ENCODE results near the gene ATG16L2. TPM values are rescaled to one million over a fixed set of nuclear protein-coding genes. Genes with fewer than 3 reads are reported as not detected.
A peak's percentile ranks its signal among the peaks of the same experiment; 100 is the strongest.

Gene ATG16L2
- total and polyA plus RNA-seq, 9 of the 15 experiments (the other 6 are each of a cell fraction or from before 2014, with no cell fraction given), result 0.18 to 11.2 (median 6.2) TPM

DNA sequence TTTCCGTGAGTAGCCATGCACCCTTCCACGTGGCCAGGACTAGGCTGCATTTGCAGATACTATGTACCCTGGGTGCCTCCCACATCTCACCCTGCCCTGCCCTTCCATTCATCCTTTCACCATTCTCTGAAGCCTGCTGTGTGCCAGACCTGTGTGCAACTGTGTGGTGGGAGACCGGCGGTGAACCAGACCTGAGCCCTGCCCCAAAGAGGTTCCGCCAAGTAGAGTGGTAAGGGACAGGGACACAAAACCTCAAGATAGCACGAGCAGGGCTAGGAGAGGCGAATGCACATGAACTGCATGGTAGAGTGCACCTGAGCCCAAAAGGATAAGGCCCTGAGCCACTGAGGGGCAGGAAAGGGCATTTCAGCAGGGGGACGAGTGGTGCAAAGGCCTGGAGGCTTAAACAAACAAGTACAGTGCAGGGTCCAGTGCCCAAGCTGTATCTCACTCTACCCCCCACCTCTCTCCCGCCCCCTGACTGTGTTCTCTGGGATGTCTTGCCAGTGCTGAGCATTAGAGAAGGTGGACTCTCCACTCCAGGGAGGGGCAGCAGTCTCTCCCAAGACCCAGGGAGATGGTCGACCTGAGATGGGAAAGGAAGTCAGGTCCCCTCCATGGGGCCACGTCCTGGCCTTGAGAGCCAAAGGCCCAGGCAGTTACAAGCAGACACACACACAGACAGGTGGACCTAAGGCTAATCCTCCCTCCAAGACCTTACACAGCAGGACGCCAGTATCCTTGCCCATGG is 47.9 kb upstream of the ATG16L2 start:
- Histone ChIP-seq H3K36me3 (ENCODE audit: control insufficient read depth, insufficient read depth, low read length) (0 out of 3 replicates have a peak, but pooled peaks cover 2% of the 10 kb centered on the region), H3K9me1 (ENCODE audit: control insufficient read depth, insufficient read depth, low read length) (no peaks in the 10 kb centered on the region), H3K9me3 (replicated peaks; ENCODE audit: control insufficient read depth, insufficient read depth, low read depth, low read length) (no peaks in the 10 kb centered on the region), H3K4me2 (ENCODE audit: insufficient read depth, low read length) (no peak overlapping the region), H3K4me3 (no peak overlapping the region), H3K27ac (ENCODE audit: extremely low read depth, low read depth, low read length) (no peak overlapping the region), H3K27me3 (ENCODE audit: control insufficient read depth in 2 of 2, insufficient read depth in 2 of 2, low read length in 2 of 2) (no peaks in the 10 kb centered on the region), H3K4me1 (replicated peaks in 1 of 2; ENCODE audit: control insufficient read depth in 2 of 2, insufficient read depth in 2 of 2, low read length in 2 of 2) (peaks cover 0 to 20% of the 10 kb centered on the region in 2 experiments; a peak in 3 of 5 replicates), H3K79me2 (ENCODE audit: control insufficient read depth, insufficient read depth, low read length) (no peaks in the 10 kb centered on the region; the same call in 2 of the 3 replicates), H3K9ac (ENCODE audit: insufficient read depth in 1 of 2, low read depth in 2 of 2, low read length in 2 of 2) (peak overlapping the region in 1 of 2 experiments; percentile 68; a peak in 2 of 4 replicates), H4K20me1 (replicated peaks; ENCODE audit: control insufficient read depth, insufficient read depth, low read length) (no peaks in the 10 kb centered on the region), H2AFZ (ENCODE audit: low read depth, low read length) (no peak overlapping the region)
- no peak for TF ChIP-seq PHB (CRISPR knock-in tag; IDR thresholded peaks at IDR 0.05)
- no peak for TF ChIP-seq NR3C1 (CRISPR knock-in tag; IDR thresholded peaks at IDR 0.05)
- no peak for TF ChIP-seq U2AF2 (optimal IDR thresholded peaks at IDR 0.05; ENCODE audit: low read depth, low read length)
- no peak for TF ChIP-seq ETV1 (tag; conservative IDR thresholded peaks at IDR 0.05; ENCODE audit: low read depth)
- TF ChIP-seq, protein P1, sequence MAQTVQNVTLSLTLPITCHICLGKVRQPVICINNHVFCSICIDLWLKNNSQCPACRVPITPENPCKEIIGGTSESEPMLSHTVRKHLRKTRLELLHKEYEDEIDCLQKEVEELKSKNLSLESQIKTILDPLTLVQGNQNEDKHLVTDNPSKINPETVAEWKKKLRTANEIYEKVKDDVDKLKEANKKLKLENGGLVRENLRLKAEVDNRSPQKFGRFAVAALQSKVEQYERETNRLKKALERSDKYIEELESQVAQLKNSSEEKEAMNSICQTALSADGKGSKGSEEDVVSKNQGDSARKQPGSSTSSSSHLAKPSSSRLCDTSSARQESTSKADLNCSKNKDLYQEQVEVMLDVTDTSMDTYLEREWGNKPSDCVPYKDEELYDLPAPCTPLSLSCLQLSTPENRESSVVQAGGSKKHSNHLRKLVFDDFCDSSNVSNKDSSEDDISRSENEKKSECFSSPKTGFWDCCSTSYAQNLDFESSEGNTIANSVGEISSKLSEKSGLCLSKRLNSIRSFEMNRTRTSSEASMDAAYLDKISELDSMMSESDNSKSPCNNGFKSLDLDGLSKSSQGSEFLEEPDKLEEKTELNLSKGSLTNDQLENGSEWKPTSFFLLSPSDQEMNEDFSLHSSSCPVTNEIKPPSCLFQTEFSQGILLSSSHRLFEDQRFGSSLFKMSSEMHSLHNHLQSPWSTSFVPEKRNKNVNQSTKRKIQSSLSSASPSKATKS (CRISPR knock-in tag; IDR thresholded peaks at IDR 0.05), result no peak
- no peak for TF ChIP-seq ZNF589 (CRISPR knock-in tag; IDR thresholded peaks at IDR 0.05; ENCODE audit: low read depth)
- TF ChIP-seq ZNF79 (CRISPR knock-in tag; IDR thresholded peaks at IDR 0.05; ENCODE audit: low read depth), result no peak
- no peak for TF ChIP-seq ZSCAN29 (IDR thresholded peaks at IDR 0.05)
- no peak for TF ChIP-seq TCF7L2 (IDR thresholded peaks at IDR 0.05; ENCODE audit: low read depth, low read length)
- TF ChIP-seq KHSRP (IDR thresholded peaks at IDR 0.05), result no peak
- no peak for TF ChIP-seq RB1 (IDR thresholded peaks at IDR 0.05; ENCODE audit: low read depth)
- TF ChIP-seq BRF1 (IDR thresholded peaks at IDR 0.05; ENCODE audit: borderline replicate concordance, extremely low read depth, insufficient read length), result no peak
- no peak for TF ChIP-seq PML (IDR thresholded peaks at IDR 0.05; ENCODE audit: low read length)
- TF ChIP-seq, protein P2, sequence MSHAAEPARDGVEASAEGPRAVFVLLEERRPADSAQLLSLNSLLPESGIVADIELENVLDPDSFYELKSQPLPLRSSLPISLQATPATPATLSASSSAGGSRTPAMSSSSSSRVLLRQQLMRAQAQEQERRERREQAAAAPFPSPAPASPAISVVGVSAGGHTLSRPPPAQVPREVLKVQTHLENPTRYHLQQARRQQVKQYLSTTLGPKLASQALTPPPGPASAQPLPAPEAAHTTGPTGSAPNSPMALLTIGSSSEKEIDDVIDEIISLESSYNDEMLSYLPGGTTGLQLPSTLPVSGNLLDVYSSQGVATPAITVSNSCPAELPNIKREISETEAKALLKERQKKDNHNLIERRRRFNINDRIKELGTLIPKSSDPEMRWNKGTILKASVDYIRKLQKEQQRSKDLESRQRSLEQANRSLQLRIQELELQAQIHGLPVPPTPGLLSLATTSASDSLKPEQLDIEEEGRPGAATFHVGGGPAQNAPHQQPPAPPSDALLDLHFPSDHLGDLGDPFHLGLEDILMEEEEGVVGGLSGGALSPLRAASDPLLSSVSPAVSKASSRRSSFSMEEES (CRISPR knock-in tag; IDR thresholded peaks at IDR 0.05), result no peak
- TF ChIP-seq, protein P3, sequence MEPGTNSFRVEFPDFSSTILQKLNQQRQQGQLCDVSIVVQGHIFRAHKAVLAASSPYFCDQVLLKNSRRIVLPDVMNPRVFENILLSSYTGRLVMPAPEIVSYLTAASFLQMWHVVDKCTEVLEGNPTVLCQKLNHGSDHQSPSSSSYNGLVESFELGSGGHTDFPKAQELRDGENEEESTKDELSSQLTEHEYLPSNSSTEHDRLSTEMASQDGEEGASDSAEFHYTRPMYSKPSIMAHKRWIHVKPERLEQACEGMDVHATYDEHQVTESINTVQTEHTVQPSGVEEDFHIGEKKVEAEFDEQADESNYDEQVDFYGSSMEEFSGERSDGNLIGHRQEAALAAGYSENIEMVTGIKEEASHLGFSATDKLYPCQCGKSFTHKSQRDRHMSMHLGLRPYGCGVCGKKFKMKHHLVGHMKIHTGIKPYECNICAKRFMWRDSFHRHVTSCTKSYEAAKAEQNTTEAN (CRISPR knock-in tag; IDR thresholded peaks at IDR 0.05), result no peak
- TF ChIP-seq MED1 (CRISPR knock-in tag; IDR thresholded peaks at IDR 0.05; ENCODE audit: borderline replicate concordance), result no peak
- POLR2A ChIA-PET, result interaction anchor here (1.7 kb wide), 1 partner anchor 10 kb away, joined by 6 read pairs; no protein-coding TSS in a partner anchor
- FAIRE-seq (no peak), ATAC-seq (no peak; the same call in 2 of the 3 replicates), DNase-seq (ENCODE audit: extremely low read depth in 1 of 4, low spot score in 3 of 4) (no peak)
- in situ Hi-C loops (cut with MboI) (no loop called here), intact Hi-C loops (cut with micrococcal nuclease) (no loop called here)
- 55% methylated on average over 12 of the region's 12 CpGs for WGBS (ENCODE audit: insufficient coverage, low coverage, missing lambda C conversion rate)
- CTCF ChIA-PET (ENCODE audit: low intra/inter-chr PET ratio), result no interaction called here
- no TSS peak for BruUV-seq (replicated peaks)

Measured in K562 (cell line).